HG03159 (cell line): ENCODE measurements around the gene RELCH.
"Not testable (repeated sequence)": the region's sequence is repeated elsewhere in the genome, so short reads cannot be mapped to it uniquely, and the experiment has no call there.

Source experiments
- ATAC-seq: cut with Tn5 transposase; IDR thresholded peaks from one replicate; pipeline ENCODE4 v1.9.1; 2021; ENCODE audit warnings: mild to moderate bottlenecking, moderate library complexity; ENCODE audit not compliant: unreplicated experiment

RELCH gene, protein sequence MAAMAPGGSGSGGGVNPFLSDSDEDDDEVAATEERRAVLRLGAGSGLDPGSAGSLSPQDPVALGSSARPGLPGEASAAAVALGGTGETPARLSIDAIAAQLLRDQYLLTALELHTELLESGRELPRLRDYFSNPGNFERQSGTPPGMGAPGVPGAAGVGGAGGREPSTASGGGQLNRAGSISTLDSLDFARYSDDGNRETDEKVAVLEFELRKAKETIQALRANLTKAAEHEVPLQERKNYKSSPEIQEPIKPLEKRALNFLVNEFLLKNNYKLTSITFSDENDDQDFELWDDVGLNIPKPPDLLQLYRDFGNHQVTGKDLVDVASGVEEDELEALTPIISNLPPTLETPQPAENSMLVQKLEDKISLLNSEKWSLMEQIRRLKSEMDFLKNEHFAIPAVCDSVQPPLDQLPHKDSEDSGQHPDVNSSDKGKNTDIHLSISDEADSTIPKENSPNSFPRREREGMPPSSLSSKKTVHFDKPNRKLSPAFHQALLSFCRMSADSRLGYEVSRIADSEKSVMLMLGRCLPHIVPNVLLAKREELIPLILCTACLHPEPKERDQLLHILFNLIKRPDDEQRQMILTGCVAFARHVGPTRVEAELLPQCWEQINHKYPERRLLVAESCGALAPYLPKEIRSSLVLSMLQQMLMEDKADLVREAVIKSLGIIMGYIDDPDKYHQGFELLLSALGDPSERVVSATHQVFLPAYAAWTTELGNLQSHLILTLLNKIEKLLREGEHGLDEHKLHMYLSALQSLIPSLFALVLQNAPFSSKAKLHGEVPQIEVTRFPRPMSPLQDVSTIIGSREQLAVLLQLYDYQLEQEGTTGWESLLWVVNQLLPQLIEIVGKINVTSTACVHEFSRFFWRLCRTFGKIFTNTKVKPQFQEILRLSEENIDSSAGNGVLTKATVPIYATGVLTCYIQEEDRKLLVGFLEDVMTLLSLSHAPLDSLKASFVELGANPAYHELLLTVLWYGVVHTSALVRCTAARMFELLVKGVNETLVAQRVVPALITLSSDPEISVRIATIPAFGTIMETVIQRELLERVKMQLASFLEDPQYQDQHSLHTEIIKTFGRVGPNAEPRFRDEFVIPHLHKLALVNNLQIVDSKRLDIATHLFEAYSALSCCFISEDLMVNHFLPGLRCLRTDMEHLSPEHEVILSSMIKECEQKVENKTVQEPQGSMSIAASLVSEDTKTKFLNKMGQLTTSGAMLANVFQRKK

DNA sequence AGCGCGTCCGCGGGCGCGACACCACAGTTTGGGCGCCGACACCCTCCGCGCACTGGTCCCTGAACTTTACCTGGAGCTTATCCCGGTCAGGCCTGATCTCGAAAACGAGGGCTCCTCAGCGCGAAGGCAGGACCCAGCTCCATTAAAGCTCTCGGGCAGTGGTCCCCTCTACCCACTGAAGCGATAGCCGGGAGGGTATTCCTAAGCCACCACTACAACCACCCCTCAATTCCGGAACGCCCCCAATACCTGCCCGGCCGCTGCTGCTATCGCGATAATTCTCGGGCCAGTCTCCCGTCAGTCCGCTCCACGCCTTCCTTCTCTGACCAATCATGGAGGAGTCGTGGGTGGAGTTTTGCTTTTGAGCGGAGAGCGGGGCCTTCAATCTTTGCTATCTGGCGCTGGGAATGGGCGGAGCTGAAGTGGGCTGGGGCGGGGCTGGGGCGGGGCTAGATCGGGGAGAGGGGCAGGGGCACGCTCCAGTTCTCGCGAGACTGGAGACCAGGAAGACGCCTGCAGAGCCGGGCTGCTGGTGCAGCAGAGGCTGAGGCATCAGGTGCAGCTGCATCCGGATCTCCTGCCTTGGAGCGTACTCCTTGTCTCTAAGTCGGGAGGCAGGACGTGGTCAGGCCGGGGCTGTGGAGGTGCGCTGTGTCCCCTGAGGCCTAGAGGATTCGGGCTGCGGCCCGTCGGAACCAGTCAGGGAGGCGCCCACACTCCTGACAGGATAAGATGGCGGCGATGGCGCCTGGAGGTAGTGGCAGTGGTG is at the start of gene RELCH, which contains the start of gene PIGN:
TSS of gene RELCH (plus strand) at position 482 of the 769 bp plus-strand sequence. CDS start at position 733, 251 bp downstream.
TSS of gene PIGN (minus strand) at position 283 of the 769 bp plus-strand sequence. CDS start 25,703 bp downstream, outside the sequence.
- ATAC-seq, result peak; percentile 90

DNA sequence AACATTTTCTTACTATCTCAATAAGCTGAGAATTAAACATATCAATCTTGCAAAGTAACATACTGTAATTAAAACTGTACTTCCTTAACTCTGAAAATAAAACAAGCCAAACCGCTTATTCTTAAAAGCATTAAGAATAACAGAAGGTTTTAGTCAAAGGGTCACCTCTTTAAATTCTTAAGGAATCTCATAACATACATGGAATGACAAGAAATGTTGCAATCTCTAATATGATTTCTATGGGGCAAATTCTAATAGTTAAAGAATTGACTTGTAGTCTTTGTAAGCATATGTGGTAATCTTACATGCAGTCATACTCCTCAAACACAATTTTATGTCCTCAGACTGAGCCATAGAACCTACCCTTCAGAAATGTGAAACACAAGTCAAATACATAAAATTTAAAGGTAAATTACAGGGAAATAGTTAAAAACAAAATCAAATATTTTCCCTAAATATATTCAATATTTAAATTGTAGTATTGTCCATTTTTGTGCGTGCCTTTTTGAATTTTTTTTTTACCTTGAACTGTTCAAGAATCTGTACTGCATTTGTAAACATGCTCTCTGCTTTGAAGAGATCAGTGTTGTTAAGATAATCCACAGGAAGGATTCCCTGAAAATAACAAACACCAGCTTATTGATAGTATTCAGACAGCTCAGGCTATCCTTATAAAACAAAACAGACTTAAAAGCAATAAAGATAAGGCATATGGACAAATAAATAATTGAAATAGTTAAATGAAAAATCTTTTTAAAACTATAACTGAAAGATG is 48.4 kb upstream of the RELCH start:
- ATAC-seq, result no peak

DNA sequence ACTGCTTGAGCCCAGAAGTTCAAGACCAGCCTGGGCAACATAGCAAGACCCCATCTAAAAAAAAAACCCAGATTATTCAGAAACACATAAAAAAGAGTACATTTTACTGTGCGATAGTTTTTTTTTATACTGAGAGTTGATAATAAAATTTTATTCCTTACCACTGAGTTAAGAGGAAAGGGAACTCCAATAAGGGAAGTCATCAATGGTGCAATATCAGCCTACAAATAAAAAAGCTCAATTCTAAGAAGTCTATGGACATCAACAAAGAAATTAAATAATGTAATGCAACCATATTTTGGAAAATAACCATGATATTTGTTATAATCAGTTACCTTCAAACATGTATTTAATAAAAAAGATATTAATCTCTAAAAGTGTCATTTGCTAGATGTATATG is 46.8 kb upstream of the RELCH start:
- ATAC-seq, result no peak

DNA sequence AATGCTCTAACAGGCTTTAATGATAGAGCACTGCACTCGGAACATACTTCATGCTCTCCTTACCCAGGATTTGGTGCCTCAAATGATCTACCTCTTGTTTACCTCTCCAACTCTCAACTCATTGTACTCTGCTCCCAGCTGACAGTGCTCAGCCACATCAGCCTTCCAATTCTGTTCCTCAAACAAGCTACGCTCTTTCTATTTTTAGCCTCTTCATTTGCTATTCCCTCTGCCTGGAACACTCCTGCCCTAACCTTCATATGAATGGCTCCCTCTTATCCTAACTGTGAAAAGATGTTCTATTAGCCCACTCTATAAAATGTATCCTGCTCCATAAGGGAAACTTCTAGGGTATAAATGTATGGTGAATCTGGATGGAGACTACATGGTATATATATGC is 42.7 kb upstream of the RELCH start:
- ATAC-seq, result no peak

DNA sequence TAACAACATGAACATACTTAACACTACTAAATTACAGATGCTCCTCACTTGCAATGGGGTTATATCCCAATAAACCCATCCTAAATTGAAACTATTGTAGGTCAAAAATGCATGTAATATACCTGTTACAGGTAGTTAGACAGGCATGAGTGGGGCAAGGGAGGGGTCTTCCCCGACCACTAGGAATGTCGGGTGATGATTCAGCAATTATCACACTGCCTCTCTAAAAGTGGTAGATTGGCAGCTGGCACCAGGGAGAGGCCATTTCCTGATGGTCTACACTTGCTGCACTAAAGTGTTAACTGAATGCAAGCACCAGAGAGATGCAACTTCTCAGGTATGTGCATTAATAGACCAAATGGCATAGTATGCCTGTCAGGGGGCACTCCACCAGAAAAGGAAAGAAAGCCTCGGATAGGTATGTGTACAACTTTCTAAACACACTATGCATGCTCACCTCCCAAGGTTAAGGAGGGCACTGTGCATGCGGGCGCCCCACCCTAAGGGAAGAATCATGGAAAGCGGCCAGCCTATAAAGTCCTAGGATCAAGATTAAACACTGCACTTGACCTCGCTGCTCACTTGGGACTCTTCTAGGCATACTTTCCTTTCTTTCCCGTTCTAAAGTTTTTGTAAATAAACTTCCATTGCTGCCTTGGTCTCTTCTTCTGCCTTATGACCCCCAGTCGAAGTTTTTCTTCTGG is 35.8 kb upstream of the RELCH start:
- ATAC-seq, result no peak

DNA sequence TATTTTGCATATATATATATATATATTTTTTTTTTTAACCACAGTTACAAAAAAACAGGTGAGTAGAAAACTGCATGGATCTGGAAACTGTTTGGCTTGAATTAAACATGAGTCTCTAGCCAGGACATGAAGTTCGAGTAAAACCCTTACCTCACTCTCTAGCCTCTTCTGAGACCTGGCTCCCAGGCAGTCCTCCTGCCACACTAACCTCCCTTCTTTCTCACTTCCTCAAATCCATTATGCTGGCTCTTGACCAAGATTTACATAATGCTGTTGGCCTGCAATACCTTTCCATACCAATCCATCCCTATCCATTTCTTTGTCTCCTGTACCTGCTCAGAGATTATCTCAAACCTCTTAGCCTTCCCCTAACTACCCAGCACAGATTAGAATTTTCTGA is 34.2 kb upstream of the RELCH start:
- no peak for ATAC-seq

DNA sequence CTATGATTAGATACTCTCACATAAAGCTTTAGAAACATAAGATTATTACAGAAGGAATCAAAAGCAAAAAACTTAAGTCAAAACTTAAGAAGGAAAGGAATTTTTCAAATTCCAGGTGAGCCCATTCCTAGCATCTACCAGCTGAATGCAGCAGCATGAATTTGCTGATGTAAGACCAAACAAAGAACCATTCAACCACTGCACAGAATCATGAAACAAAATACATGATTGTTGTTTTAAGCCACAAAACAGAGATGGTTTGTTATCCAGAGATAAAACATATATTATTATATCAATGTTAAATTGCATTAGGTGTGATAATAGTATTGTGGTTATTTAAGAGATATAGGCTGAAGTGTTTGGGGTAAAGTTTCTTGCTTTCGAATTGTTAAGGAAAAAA is 29.2 kb upstream of the RELCH start:
- no peak for ATAC-seq

DNA sequence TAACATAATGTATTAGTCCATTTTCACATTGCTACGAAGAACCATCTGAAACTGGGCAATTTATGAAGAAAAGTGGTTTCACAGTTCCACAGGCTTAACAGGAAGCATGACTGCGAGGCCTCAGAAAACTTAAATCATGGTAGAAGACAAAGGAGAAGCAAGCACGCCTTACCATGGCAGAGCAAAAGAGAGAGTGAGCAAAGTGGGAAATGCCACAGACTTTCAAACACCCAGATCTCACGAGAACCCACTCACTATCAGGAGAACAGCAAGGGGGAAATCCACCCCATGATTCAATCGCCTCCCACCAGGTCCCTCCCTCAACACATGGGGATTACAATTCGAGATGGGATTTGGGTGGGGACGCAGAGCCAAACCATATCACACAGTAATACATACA is 22.7 kb upstream of the RELCH start:
- ATAC-seq, result no peak

DNA sequence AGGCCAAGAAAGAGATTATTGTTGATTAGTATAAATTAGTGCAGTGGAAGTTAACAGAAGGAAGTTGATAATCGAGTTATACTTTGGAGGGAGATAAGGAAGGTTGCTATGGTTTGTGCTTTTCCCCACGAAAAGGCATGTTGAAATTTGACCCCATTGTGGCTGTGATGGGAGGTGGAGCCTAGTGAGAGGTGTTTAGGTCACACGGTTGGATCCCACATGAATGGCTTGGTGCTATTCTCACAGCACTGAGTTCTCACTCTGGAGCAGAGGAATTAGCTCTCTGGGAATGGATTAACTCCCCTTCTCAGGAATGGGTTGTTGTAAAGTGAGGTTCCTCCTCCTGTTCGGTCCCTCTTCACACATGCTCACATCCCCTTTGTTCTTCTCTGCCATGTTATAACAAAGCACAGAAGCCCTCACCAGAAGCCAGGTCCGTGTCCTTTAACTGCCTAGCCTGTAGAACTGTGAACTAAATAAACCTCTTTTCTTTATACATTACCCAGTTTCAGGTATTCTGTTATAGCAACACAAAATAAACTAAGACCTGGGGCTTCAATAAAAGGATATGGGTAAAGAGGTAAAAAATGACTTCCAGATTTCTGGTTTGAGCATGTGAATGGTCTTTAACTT is 22.1 kb upstream of the RELCH start:
- no peak for ATAC-seq

DNA sequence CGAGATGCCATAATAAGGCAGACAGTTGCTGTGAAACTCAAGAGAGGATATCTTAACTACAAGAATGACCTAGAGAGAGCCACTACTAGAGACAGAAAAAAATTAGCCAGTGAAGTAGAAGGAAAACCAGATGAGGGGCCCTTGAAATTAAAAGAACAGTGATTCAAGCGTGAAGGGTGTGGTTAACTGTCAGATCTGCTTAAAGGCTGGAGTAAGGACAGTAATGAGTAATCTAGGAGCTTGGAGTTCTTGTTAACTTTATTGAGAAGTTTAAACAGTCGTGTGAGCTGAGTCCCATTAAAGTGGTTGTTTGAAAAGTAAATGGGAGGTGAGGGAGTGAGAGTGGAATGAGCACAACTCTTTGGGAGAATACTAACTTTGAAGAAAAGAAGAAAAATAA is 21.5 kb upstream of the RELCH start:
- no peak for ATAC-seq

DNA sequence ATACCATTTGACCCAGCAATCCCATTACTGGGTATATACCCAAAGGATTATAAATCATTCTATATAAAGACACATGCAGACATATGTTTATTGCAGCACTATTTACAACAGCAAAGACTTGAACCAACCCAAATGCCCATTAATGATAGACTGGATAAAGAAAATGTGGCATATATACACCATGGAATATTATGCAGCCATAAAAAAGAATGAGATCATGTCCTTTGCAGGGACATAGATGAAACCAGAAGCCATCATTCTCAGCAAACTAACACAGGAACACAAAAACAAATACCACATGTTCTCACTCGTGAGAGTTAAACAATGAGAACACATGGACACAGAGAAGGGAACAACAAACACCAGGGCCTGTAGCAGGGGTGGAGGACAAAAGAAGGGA is 20.5 kb upstream of the RELCH start:
- not testable (repeated sequence) for ATAC-seq

DNA sequence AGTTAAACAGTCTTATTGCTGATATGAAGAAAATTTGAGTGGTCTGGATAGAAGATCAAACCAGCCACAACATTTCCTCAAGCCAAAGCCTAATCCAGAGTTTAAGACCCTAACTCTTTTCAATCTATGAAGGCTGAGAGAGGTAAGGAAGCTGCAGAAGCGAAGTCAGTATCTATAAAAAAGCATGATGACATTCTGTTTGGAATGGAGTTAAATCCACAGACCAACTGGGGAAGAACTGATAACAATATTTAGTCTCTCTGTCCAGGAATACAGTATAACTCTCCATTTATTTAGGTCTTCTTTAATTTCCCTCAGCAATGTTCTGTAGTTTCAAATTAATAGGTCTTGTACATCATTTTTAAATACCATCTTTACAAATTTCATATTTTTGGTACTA is 16.2 kb upstream of the RELCH start:
- ATAC-seq, result no peak

DNA sequence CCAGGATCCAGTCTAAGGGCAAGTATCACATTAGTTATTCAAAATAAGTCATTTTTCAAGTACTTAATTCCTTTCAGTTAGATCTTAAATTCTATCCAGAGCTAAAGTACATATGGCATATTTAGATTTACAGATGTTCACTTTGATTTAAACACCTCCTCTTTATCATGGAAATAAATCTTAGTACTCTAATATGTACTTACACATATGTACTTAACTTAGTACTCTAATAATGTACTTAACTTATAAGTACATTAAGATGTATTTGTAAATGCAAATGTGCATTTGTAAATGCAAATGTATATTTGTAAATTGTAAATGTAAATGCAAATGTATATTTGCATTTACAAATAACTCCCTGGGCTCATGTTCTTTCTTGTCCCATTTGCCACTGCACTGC is 14.8 kb upstream of the RELCH start:
- no peak for ATAC-seq

DNA sequence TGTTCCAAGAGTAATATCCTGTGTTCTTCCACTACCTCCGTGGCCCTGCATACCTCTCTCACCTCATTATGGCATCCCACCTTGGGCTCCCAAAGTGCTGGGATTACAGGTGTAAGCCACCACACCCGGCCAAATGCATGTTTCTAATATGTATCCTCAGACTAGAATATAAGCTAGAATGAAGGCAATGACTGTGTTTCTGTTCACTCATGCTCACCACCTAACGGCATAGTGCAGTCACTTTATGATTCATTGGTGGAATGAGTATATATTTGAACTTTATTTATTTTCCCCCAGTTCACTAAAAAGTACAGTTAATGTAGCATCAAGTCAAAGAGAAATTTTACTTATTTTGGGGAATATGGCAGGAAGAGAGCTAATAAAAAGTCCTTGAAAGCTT is 11.5 kb upstream of the RELCH start:
- no peak for ATAC-seq

DNA sequence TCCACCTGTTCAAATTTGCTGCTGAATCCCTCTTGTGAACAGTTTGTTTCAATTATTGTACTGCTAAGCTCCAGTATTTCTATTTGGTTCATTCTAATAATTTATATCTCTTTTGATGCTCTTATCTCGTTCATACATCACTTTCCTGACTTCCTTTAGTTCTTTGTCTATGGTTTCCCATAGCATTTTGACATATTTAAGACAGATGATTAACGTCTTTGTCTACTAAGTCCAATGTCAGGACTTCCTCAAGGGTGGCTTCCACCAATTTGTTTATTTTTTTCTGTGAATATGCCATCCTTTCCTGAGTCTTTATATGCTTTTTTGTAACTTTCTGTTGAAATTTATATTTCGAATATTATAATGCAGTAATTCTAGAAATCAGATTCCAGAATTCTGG is 9.8 kb upstream of the RELCH start:
- ATAC-seq, result no peak

DNA sequence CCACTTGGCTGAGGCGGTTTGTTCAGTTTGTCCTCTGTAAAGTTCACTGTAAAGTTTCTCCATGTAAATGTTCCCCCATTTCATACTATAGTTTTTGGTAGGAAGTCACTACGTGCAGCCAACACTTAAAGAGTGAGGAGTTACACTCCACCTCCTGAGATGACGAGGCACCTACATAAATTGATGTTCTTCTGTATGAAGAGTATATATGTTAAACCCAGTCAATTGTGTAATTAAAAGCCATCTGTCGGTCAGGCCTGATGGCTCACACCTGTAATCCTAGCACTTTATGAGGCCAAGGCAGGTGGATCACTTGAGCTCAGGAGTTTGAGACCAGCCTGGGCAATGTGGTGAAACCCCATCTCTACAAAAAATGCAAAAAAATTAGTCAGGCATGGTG is 7.8 kb upstream of the RELCH start:
- no peak for ATAC-seq

DNA sequence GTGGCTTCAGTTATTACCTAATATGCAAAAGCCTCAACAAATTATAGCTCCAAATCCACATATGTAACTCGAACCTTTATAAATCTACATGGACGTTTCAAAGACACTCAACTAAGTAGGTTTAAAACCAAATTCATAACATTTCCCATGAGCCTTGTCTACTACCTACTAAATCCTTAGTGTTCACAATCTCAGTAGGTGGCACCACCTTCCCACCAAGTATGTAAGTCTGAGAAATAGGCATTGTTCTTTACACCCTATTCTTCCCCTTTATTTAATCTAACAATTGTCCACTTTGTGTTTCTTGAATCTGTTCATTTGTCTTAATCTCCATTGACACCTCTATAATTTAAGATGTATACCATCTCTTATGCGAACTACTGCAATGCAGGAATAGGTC is 4.8 kb upstream of the RELCH start:
- no peak for ATAC-seq

DNA sequence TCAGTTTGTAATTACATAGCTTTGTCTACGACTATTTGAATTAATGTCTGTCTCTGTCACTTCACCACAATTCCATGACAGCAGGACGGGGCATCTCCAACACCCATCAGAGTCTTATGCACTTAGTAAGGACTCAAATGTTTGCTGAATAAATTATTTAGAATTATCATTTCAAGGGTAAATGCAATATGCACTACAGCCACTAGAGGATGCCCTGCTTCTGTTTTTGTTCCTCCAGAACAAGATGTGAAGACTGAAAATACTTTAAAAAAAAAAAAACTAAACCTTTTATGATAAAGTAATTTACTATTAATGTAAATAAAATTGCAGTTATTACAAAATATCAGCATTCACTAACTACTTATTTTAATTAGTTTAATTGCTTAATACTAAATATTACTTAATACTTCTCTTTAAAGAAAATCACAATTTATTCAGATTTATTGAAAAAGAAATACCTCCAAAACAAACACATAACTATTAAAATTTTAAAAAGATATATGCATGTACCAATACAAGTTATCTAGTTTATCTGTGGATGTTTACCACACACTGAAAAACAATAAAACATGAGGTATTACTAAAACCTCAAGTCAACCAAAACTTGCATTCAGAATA is 3.4 kb upstream of the RELCH start:
- ATAC-seq, result no peak
